PC-3 (cell line): Measurements from ENCODE around the gene SLC18B1. TPM values are rescaled to one million over a fixed set of nuclear protein-coding genes. Genes with fewer than 3 reads are reported as not detected.

Experiments
- ATAC-seq: fragments of 200-7000 bp; cut with Tn5 transposase; 2 replicates; pipeline ENCODE4 v1.9.1; 2020; ENCODE audit warnings: mild to moderate bottlenecking, moderate library complexity
- BruUV-seq: library from RNA; stranded (reverse); fragments of 400-500 nt; replicated peaks from 2 replicates; lab custom pipeline; 2021; lab: Mats Ljungman, UMichigan
- CTCF ChIA-PET: fragments of 300-600 bp; sonication (Branson Sonifier 250); formaldehyde crosslinking; loops from one replicate; lab custom pipeline; 2022; ENCODE audit warnings: antibody characterized with exemption; lab: Charles Lee
- POLR2A ChIA-PET: fragments of 300-600 bp; sonication (Branson Sonifier 250); formaldehyde crosslinking; loops from one replicate; lab custom pipeline; 2022; ENCODE audit warnings: antibody characterized with exemption; ENCODE audit not compliant: unreplicated experiment; lab: Charles Lee
- DNase-seq: peaks from one replicate; pipeline ENCODE4 v3.0.0-alpha.2; 2015
- H2AFZ ChIP-seq: fragments of 300-600 bp; sonication (generic); 2 replicates; pipeline ENCODE4 v1.6.0; 2016; ENCODE audit warnings: antibody characterized with exemption, low read length
- H3F3A ChIP-seq: fragments of 300-600 bp; sonication (generic); one replicate; pipeline ENCODE4 v1.6.0; 2017; ENCODE audit warnings: antibody characterized with exemption, low read length, control low read depth, mild to moderate bottlenecking; ENCODE audit not compliant: unreplicated experiment
- H3K27ac ChIP-seq: fragments of 300-600 bp; sonication (generic); 2 replicates; pipeline ENCODE4 v1.5.1; 2016; ENCODE audit warnings: mild to moderate bottlenecking, low read length
- H3K27me3 ChIP-seq: fragments of 300-600 bp; sonication (generic); 2 replicates; pipeline ENCODE4 v1.6.1; 2016; ENCODE audit warnings: low read length, mixed read lengths
- H3K36me3 ChIP-seq: fragments of 300-600 bp; sonication (generic); 2 replicates; pipeline ENCODE4 v1.6.1; 2016; ENCODE audit warnings: low read depth, mixed run types, low read length, mixed read lengths
- H3K4me1 ChIP-seq: fragments of 300-600 bp; sonication (generic); 2 replicates; pipeline ENCODE4 v1.5.1; 2016; ENCODE audit warnings: low read length; ENCODE audit not compliant: insufficient read depth
- H3K4me2 ChIP-seq: fragments of 300-600 bp; sonication (generic); 2 replicates; pipeline ENCODE4 v1.6.0; 2016; ENCODE audit warnings: low read length
- H3K4me3 ChIP-seq: fragments of 300-600 bp; sonication (generic); 2 replicates; pipeline ENCODE4 v1.5.1; 2016; ENCODE audit warnings: mild to moderate bottlenecking, low read length, mixed read lengths
- H3K79me2 ChIP-seq: fragments of 300-600 bp; sonication (generic); 2 replicates; pipeline ENCODE4 v1.6.1; 2017; ENCODE audit warnings: low read length, mixed read lengths
- H3K9ac ChIP-seq: fragments of 300-600 bp; sonication (generic); 2 replicates; pipeline ENCODE4 v1.6.0; 2016; ENCODE audit warnings: mild to moderate bottlenecking, low read length
- H3K9me2 ChIP-seq: fragments of 300-600 bp; sonication (generic); replicated peaks from 2 replicates; pipeline ENCODE4 v1.6.1; 2016; ENCODE audit warnings: mixed run types, low read length, mixed read lengths
- H3K9me3 ChIP-seq: fragments of 300-600 bp; sonication (generic); 2 replicates; pipeline ENCODE4 v1.6.1; 2016; ENCODE audit warnings: low read length, mixed read lengths
- H4K20me1 ChIP-seq: fragments of 300-600 bp; sonication (generic); 2 replicates; pipeline ENCODE4 v1.6.1; 2016; ENCODE audit warnings: low read length, mixed read lengths
- EZH2 ChIP-seq: fragments of 300-600 bp; sonication (generic); IDR thresholded peaks from one replicate; pipeline ENCODE4 v1.6.1; 2017; ENCODE audit warnings: antibody characterized with exemption, mild to moderate bottlenecking, low read length; ENCODE audit not compliant: unreplicated experiment
- EZH2phosphoT487 ChIP-seq: fragments of 300-600 bp; sonication (generic); IDR thresholded peaks from 2 replicates; pipeline ENCODE4 v1.6.1; 2018; ENCODE audit warnings: mild to moderate bottlenecking, antibody characterized with exemption, low read length, borderline replicate concordance
- intact Hi-C: fragments of 100-400 bp; cut with micrococcal nuclease; formaldehyde crosslinking; loops from 2 replicates; pipeline ENCODE4 v1.9.0; 2023
- total RNA-seq: library from RNA; depleted of rRNA; stranded (reverse); fragments of >200 nt; gene quantifications from 2 replicates; pipeline ENCODE4 v1.2.3, GENCODE V29; 2014
- TF ChIP-seq, protein P1 (sequence below): fragments of 300-600 bp; sonication (generic); conservative IDR thresholded peaks from 2 replicates; pipeline ENCODE4 v1.5.1; 2017; ENCODE audit warnings: antibody characterized with exemption, low read depth, mild to moderate bottlenecking, low read length

Gene SLC18B1
- total RNA-seq, 1 experiment from 2014 or later = 8.4 TPM

GRCh38 chr6:132749111-132749510 lies 49.3 kb downstream of the SLC18B1 start:
- BruUV-seq = no TSS peak
- Histone ChIP-seq H3K4me3 (no peak overlapping the region), H3K9ac (no peak overlapping the region), H3K9me3 (no peaks in the 10 kb centered on the region), H4K20me1 (no peaks in the 10 kb centered on the region), H3F3A (no peaks in the 10 kb centered on the region), H3K9me2 (no peaks in the 10 kb centered on the region), H2AFZ (no peak overlapping the region), H3K36me3 (no peaks in the 10 kb centered on the region), H3K4me2 (no peak overlapping the region), H3K27ac (no peak overlapping the region), H3K27me3 (no peaks in the 10 kb centered on the region), H3K4me1 (peaks cover 5% of the 10 kb centered on the region; the same call in 1 of the 2 replicates), H3K79me2 (no peaks in the 10 kb centered on the region)
- ATAC-seq (no peak), DNase-seq (no peak)
- TF ChIP-seq, protein P1, sequence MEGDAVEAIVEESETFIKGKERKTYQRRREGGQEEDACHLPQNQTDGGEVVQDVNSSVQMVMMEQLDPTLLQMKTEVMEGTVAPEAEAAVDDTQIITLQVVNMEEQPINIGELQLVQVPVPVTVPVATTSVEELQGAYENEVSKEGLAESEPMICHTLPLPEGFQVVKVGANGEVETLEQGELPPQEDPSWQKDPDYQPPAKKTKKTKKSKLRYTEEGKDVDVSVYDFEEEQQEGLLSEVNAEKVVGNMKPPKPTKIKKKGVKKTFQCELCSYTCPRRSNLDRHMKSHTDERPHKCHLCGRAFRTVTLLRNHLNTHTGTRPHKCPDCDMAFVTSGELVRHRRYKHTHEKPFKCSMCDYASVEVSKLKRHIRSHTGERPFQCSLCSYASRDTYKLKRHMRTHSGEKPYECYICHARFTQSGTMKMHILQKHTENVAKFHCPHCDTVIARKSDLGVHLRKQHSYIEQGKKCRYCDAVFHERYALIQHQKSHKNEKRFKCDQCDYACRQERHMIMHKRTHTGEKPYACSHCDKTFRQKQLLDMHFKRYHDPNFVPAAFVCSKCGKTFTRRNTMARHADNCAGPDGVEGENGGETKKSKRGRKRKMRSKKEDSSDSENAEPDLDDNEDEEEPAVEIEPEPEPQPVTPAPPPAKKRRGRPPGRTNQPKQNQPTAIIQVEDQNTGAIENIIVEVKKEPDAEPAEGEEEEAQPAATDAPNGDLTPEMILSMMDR = no peak
- TF ChIP-seq EZH2phosphoT487 (no peak), EZH2 (no peak)
- intact Hi-C loops = no loop called here
- ChIA-PET CTCF (no interaction called here), POLR2A (no interaction called here)

DNA sequence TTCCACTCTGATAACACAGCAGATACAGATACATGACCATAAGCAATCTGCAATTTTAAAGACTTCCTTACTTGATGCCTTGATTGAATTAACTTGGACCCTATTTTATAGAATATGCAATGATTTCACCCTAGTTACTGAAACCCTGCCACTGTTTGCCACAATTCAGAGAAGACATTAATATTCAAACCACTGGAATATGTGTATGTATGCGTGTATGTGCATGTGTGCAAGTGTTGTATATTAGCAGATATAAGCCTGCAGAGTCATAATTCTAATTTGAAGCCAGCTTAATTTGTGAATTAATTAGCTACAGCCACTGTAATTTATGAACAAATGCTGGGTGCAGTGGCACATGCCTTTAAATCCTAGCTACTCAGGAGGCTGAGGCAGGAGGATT lies 50.0 kb downstream of the SLC18B1 start:
- intact Hi-C loops = no loop called here
- H3K27me3 ChIP-seq = no peaks in the 10 kb centered on the region
- H2AFZ ChIP-seq = no peak overlapping the region
- H3K4me3 ChIP-seq = no peak overlapping the region
- no peaks in the 10 kb centered on the region for H4K20me1 ChIP-seq
- H3K79me2 ChIP-seq = no peaks in the 10 kb centered on the region
- no peak overlapping the region for H3K27ac ChIP-seq
- no peak overlapping the region for H3K9ac ChIP-seq
- ChIA-PET POLR2A (no interaction called here), CTCF (no interaction called here)
- H3K4me2 ChIP-seq = no peak overlapping the region
- TF ChIP-seq, protein P1 = no peak
- TF ChIP-seq EZH2 (no peak), EZH2phosphoT487 (no peak)
- H3K9me3 ChIP-seq = no peaks in the 10 kb centered on the region
- no TSS peak for BruUV-seq
- DNase-seq = no peak
- peaks cover 5% of the 10 kb centered on the region; the same call in 1 of the 2 replicates for H3K4me1 ChIP-seq
- no peaks in the 10 kb centered on the region for H3K9me2 ChIP-seq
- no peaks in the 10 kb centered on the region for H3F3A ChIP-seq
- H3K36me3 ChIP-seq = no peaks in the 10 kb centered on the region
- ATAC-seq = no peak

DNA sequence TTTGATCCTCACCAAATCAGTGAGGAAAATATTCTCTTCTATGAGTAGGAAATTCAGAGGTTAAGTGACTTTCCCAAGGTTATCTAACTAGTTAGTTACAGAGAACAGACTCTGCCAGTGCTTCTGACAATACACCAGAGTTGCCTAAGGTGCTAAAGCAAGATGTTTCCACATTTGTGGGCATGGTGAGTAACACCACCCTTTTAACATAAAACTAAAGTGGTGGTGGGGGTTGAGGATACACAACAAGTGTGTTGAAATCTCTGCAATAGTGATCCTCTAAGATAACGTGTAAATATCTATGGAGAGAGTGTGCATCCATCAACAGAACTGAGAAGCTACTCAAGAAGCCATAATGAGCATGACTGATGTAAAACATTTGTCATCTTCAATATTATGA lies 52.4 kb downstream of the SLC18B1 start:
- TF ChIP-seq, protein P1 = no peak
- TF ChIP-seq EZH2phosphoT487 (no peak), EZH2 (no peak)
- Histone ChIP-seq H3K9me3 (no peaks in the 10 kb centered on the region), H3K4me2 (no peak overlapping the region), H3K9ac (no peak overlapping the region), H3K4me1 (no peaks in the 10 kb centered on the region), H3K9me2 (no peaks in the 10 kb centered on the region), H3K4me3 (no peak overlapping the region), H4K20me1 (no peaks in the 10 kb centered on the region), H2AFZ (no peak overlapping the region), H3K79me2 (no peaks in the 10 kb centered on the region), H3F3A (no peaks in the 10 kb centered on the region), H3K36me3 (no peaks in the 10 kb centered on the region), H3K27ac (no peak overlapping the region), H3K27me3 (no peaks in the 10 kb centered on the region)
- ChIA-PET POLR2A (no interaction called here), CTCF (no interaction called here)
- BruUV-seq = no TSS peak
- intact Hi-C loops = no loop called here
- ATAC-seq (no peak), DNase-seq (no peak)
